ENCODE measurements around the gene CARD16.

Gene CARD16

DNA sequence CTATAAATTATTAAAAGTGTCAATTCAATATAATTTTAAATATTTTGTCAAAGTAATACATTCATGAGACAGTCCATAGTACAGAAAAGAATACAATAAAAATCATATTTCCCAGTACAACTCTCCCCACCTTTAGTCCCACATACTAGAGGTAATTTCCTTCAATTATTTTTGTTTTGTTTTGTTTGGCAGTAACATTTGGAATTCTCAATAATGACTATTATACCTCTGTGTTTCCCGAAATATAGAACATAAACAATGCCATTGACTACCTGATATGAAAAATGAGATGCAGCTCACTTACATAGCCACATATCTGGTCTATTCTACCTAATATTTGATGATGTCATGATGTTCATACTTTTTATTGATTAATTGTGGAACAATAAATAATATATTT lies 52.4 kb downstream of the CARD16 start:
- DNase-seq (ENCODE audit: low read depth), result no peak

GRCh38 chr11:104991994-104992393 lies 53.1 kb downstream of the CARD16 start:
- no peak for DNase-seq (ENCODE audit: low read depth)
